NK-92 treated with Interleukin-12 subunit alpha and Interleukin-12 subunit beta, amount 100 ng/mL, for 24 hours (cell line): Measurements from ENCODE around the gene RBFOX2.
"Not testable (repeated sequence)": the region's sequence is repeated elsewhere in the genome, so short reads cannot be mapped to it uniquely, and the experiment has no call there.

Experiments
- DNase-seq: peaks from one replicate; lab custom pipeline; 2025; lab: John Stamatoyannopoulos, UW

RBFOX2 gene, protein sequence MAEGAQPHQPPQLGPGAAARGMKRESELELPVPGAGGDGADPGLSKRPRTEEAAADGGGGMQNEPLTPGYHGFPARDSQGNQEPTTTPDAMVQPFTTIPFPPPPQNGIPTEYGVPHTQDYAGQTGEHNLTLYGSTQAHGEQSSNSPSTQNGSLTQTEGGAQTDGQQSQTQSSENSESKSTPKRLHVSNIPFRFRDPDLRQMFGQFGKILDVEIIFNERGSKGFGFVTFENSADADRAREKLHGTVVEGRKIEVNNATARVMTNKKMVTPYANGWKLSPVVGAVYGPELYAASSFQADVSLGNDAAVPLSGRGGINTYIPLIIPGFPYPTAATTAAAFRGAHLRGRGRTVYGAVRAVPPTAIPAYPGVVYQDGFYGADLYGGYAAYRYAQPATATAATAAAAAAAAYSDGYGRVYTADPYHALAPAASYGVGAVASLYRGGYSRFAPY

DNA sequence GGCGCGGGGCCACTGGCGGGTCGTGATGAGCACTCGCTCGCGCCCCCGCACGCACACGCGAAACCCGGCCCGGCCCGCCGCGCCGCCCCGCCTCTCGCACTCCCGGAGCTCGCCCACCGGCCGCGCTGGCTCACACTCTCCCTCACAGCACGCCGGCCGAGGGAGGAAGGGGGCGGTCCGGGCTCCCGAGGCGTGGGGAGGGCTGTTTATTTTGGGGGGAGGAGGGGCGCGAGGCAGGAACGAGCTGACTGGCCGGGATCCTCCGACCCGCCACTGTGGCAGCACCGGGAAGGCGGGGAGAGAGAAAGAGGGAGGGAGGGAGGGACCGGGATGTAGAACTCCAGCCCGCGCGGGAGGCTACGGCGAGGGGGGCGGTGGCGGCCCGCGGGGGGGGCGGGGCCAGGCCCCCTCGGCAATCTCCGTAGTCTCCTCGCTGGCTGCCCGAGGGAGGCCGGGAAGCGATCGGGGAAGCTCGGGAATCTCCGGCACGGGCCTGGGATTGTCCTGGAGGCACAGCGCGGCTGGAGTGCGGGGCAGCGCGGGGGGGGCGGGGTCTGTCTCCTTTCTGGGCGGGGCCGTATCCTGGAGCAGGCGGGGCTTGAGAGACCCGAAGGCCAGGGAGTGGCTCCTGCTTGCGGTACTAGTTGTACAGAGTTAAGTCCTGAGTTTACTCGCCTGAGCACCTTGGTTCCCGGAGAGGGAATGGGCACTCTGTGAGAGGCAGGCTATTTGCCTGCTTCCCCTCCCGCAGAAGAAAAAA lies at the start of gene RBFOX2:
Gene RBFOX2 (minus strand): TSS at position 179 of the 760 bp plus-strand sequence. CDS start 399 bp downstream, outside the sequence.
- no peak for DNase-seq

DNA sequence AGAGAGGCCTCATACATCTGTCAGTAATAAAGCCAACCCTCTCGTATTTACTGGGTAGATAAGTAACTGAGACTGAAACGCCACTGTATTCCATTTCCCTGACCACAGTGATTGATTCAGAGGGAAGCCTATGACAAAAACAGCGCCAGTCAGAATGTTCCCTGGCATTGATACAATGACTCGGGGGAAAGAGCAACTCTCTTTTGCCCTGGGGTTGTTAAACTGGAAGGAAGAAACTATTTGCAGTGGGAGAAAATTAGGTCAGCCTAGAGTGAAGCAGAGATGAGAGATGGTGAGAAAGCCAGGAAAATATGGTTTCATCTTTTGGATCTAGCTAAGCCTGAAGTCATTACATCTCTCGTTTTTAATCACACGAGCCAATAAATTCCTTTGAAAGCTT lies 48.6 kb upstream of the RBFOX2 start:
- no peak for DNase-seq

DNA sequence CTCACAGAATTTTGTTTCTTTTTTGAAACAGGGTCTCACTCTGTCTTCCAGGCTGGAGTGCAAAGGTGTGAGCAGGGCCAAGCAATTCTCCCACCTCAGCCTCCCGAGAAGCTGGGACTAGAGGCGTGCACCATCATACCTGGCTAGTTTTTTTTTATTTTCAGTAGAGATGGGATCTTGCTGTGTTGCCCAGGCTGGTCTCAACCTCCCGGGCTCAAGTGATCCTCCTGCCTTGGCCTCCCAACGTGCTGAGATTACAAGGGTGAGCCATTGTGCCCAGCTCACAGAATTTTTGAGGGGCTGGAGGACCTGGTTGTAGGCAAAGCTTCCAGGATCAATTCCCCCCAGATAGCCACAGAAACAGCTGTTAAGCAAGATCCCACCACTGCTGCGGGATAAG lies 47.1 kb upstream of the RBFOX2 start:
- DNase-seq: no peak

DNA sequence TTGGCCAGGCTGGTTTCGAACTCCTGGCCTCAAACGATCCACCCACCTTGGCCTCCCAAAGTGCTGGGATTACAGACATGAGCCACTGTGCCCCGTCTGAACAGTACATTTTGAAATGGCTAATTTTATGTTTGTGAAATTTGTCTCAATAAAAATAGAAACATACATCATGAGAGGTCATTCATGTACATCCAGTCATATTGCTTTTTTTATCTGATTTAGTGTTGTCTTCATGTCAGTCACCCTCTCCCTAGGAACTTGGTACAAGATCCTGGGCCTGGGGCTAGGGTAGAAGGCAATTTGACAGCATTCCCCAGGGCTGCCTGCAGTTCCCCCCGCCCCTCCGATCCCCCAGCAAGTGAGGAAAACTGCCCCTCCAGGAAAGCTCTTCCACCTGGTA lies 46.6 kb upstream of the RBFOX2 start:
- no peak for DNase-seq

DNA sequence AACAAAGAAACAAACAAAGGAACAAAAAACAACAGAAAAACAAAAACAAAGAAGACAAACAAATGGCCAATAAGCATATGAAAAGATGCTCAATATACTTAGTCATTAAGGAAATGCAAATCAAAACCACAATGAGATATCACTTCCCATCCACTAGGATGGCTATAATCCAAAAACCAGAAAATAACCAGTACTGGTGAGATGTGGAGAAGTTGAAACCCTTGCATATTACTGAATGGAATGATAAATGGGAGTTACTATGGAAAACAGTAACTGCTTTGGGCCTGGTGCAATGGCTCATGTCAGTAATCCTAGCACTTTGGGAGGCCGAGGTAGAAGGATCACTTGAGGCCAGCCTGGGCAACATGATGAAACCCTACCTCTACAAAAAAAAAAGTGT lies 44.9 kb upstream of the RBFOX2 start:
- no peak for DNase-seq

DNA sequence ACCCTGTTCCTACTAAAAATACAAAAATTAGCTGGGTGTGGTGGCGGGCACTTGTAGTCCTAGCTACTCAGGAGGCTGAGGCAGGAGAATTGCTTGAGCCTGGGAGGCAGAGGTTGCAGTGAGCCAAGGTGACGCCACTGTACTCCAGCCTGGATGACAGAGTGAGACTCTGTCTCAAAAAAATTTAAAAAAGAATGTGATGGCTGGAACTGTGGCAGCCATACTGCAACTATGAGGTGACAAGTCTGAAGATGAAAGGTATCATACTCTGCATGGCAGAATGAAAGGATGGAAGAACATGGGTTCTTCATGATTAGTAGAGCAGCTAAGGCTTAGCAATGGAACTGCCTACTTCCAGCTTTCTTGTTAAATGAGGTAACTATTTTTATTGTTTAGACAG lies 42.0 kb upstream of the RBFOX2 start:
- DNase-seq: not testable (repeated sequence)

DNA sequence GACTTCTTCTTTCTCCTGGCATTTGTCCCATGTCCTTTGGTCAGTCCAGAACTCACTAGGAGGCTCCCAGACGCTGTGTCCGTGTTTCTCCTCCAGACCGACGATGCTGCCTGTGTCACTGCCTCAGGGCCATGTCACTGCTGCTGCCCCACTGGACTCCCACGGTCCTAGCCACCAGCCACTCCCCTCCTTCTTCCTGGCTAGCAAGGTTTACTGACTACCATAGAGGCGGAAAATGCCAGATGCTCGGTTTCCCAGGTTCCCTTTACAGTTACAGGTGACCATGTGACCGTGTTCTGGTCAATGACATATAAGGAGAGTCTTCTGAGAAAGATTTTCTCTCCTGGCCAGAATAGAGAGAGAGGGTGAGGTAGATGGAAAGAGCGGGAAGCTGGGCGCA lies 40.7 kb upstream of the RBFOX2 start:
- DNase-seq: no peak

DNA sequence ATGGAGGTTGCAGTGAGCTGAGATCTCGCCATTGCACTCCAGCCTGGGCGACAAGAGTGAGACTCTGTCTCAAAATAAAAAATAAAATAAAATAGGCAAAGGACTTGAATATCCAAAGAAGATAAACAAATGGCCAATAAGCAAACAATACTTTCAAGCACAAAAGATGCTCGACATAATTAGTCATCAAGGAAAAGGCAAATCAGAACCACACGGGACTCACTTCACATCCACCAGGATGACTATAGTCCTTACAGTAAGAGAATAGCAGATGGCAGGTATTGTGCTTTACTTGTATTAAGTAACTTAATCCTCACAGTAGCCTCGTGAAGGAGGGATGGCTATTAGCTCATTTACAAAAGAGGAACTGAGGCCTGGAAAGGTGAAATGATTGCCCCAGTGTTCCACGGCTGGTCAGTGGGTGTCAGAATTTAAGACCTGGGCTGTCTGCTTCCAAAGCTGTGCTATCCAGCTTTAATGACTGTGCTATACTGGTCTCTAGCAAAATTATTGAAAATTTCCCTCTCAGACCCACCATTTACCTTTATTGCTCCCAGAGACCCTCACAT lies 40.2 kb upstream of the RBFOX2 start:
- DNase-seq: no peak

DNA sequence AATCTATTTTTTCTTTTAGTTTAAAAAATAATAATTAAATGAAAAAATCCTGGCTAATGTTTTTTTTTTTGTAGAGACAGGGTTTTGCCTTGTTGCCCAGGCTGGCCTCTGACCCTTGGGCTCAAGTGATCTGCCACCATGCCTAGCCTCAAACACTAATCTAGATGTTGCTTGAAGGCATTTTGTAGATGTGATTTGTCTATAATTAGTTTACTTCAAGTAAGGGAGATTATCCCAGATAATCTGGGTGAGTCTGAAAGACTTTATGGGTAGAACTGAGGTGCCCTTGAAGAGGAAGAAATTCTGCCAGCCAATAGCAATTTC lies 38.6 kb upstream of the RBFOX2 start:
- no peak for DNase-seq

DNA sequence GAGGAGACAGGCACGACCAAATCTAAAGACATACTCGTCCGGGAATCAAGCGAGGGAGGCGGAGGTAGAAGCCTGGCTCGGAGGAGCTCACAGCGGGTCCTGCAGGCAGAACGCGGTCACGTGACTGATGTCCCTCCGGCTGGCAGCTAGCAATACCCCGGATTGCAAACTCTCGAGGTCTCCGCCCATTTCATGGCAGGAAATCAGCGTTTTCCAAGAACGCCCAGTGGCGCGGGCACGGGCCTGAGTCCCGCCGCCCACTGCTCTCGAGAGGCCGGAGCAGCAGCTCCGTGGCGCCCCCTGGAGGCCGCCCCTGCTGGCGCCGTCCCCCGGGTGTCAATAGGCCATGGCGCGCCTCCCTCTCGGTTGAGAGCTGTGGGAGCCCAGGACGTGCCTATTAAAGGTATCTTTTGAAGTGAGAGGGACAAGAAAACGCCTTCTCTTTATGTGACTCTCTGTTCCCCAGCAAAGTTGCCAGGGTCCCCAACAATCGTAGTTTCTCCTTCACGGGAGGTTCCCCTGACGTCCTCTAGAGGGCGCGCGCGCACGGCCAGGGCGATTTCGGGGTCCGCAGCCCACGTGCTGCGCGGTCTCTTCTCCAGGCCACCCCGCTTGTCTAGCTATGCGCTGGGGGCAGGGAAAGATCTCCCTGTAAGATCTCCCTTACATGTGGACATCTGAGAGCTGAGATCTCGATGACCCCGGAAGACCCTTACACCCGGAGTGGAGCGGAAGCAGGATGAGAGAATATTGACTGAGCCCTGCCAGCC lies 37.3 kb upstream of the RBFOX2 start:
- peak; percentile 25 for DNase-seq

DNA sequence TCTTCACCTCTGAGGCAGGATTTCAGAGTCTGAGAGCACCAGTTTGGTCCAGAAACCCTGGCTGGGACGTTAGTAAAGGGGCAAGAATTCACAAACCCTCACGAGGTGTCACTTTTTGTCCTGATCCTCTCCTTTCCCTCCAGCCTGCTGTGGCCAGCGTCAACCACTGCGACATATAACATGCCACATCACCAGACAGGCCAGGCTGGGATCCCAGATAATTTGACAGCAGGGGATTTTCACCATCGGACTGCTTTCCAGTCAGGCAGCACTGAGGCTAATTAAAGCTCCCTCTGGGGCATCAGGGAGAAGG lies 36.8 kb upstream of the RBFOX2 start:
- no peak for DNase-seq

DNA sequence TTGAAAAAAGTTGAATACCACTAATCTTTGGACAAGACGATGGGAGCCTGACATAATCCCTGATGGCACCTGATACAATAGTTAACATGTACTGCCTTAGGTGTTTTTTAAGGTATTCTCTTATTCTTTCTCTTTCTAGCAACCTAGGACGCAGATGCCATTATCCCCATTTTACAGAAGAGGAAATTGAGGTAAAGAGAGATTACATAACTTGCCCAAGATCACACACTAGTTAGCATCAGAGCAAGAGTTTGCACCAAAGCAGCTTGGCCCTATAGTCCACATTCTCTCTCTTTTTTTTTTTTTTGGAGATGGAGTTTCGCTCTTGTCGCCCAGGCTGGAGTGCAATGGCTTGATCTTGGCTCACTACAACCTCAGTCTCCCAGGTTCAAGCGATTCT lies 35.7 kb upstream of the RBFOX2 start:
- DNase-seq: no peak

DNA sequence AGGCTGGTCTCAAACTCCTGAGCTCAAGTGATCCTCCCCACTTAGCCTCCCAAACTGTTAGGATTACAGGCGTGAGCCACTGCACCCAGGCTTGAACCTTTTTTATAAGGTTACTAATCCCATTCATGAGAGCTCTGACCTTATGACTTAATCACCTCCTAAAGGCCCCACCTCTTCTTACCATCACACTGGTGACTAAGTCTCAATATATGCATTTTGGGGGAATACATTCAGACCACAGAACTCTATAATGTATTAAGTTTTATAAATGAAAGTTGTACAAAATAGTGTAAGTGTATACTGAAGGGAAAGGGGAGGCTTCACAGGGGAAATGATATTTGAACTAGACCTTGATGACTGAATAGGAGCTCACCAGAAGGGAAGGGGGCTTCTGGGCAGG lies 28.4 kb upstream of the RBFOX2 start:
- no peak for DNase-seq

DNA sequence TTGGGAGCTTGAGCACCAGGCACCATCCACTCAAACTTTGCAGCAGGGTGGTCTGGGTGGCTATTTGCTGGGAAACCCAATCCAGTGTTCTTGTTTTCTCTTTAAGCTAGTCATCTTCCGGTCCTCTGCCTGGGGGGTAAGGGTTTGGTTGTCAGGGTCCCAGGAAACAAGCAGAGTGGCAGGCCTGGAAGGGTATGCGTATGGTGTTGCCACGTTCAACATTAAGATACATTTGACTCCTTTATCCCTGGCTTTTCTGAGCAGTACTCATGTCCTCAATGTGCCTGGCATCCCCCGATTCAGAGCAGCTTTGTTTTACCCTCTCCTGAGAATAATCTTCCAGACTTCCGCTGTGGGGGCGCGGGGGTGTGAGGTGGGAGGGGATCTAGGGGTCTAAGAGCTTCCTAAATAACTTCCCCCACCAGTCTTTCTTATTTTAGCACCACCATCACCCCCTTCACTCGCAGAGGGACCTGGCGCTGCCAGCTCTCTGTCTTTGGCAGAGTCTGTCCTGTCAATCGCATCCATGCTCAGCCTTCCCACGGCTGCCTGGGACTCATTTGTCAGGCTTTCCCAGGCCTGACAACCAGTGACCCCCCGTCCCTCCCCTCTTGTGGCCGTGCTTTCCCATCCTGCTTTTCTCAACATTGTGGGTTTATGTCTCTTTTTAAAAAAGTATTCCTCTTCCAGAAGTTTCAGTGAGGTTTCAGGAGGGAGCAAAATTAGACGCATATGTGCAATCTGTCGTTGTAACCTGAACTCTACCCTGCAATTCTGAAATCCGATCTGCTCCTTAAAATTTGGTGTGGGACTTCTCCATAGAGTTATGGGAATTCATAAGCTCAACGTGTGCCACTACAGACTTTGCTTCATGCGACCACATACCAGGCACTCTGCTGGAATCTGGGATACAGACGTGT lies 27.0 kb upstream of the RBFOX2 start:
- DNase-seq: no peak

DNA sequence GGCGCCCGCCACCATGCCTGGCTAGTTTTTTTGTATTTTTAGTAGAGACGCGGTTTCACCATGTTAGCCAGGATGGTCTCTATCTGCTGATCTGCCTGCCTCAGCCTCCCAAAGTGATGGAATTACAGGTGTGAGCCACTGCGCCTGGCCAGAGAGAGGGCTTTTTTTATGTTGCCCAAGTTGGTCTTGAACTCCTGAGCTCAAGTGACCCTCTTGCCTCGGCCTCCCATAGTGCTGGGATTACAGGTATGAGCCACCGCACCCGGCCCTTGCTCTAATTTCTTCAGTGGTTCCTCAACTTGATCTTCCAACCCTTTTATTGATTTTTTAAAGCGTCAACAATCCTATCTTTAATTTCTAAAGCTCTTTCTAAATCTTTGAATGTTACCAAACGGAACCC lies 25.8 kb upstream of the RBFOX2 start:
- DNase-seq: not testable (repeated sequence)

DNA sequence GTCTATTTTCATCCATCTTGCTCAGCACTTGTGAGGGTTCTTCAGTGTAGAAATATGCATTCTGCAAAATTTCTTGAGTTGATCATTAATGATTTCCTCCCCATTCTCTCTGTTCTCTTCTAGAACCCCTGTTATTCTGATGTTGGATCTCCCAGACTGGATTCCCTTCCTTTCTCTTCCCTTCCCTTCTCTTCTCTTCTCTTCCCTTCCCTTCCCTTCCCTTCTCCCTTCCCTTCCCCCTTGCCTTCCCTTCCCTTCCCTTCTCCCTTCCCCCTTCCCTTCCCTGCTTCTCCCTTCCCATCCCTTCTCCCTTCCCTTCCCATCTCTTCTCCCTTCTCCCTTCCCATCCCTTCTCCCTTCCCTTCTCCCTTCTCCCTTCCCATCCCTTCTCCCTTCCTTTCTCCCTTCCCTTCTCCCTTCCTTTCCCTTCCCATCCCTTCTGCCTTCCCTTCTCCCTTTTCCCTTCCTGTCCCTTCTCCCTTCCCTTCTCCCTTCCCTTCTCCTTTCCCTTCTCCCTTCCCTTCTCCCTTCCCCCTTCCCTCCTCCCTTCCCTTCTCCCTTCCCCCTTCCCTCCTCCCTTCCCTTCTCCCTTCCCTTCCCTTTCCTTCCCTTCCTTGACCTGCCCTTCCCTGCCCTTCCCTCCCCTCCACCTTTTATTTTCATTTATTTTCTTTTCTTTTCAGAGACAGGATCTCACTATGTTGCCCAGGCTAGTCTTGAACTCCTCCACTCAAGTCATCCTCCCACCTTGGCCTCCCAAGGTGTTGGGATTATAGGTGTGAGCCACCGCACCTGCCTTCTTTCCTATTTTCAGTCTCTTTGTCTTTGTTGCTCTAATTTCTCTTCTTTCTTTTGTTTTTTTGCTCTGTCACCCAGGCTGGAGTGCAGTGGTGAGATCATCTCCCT lies 24.9 kb upstream of the RBFOX2 start:
- DNase-seq: no peak

DNA sequence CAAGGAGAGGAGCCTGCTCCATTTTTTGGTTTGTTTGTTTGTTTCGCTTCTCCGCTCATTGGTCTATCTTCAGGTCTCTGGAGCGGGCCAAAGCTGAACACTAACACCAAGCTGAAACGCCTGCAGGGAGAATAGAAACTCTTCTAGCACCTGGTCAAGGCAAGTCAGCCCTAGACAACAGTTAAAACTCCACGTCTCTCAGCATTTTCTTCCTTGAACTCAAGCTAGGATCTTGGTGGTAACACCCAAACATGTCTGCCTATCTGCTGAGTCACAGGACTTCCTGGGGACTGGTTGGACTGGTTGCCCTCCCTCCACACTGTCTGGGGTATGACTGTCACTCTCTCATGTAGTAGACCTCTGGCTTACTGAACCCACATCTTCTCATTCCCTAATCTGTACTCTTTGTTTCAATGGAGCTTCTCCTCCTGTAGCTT lies 23.9 kb upstream of the RBFOX2 start:
- peak; percentile 4 for DNase-seq

DNA sequence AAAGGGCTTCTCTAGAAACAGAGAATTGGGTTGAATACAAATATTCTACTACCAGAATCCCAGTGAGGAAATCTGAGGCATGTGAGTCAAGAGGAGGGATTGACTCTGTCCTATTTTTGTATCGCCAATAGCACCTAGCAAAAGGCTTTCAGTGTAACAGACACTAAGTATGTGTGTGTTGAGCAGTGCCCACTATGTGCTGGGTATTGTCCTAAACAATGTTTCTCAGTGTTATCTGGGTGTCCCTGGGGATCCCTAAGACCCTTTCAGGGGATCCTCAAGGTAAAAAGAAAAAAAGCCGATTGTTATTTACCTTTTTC lies 21.0 kb upstream of the RBFOX2 start:
- no peak for DNase-seq

DNA sequence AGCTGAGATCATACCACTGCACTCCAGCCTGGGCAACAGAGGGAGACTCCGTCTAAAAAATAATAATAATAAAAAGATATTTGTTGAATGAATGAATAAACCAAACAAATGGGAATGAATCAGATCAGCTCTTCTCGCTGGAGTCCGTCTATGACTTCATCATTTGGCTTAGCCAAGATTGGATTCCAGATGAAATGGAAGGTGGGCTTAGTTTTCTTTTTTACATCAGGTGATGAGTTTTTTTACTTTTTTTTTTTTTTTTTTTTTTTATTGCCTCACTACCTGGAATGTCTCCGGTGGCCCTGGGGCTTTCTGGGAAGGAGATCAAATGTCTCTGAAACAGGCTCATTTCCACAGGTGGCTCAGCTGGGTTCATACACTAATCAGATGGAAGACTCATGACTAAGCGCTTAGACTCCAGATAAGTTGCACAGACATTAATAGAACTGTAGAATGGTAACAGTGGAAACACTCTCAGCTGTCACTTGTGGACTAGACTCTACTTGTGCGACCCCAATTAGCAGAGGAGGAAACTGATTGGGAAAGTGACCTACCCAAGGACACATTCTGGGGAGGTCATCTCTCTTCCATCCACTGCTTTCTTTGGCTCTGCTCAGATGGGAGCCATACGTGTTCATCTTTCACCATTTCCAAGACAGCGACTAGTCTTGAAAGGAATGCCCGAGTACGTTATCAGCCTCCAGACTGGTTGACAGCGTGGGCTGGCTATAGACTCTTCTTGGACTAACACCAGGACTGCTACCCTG lies 20.5 kb upstream of the RBFOX2 start:
- DNase-seq: no peak

DNA sequence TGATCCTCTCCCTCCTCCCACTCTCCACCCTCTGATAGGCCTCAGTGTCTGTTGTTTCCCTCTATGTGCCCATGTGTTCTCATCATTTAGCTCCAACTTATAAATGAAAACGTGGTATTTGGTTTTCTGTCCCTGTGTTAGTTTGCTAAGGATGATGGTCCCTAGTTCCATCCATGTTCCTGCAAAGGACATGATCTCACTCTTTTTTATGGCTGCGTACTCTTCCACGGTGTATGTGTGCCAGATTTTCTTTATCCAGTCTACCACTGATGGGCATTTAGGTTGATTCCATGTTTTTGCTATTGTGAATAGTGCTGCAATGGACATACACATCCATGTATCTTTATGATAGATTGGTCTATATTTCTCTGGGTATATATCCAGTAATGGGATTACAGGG lies 15.9 kb upstream of the RBFOX2 start:
- DNase-seq: not testable (repeated sequence)
